PC-3 (cell line): Measurements from ENCODE around the gene ARF1. TPM values are rescaled to one million over a fixed set of nuclear protein-coding genes. Genes with fewer than 3 reads are reported as not detected.
"Not testable (repeated sequence)": the region's sequence is repeated elsewhere in the genome, so short reads cannot be mapped to it uniquely, and the experiment has no call there.

ENCODE experiments used
- ATAC-seq: fragments of 200-7000 bp; cut with Tn5 transposase; 2 replicates; pipeline ENCODE4 v1.9.1; 2020; ENCODE audit warnings: mild to moderate bottlenecking, moderate library complexity
- BruUV-seq: library from RNA; stranded (reverse); fragments of 400-500 nt; replicated peaks from 2 replicates; lab custom pipeline; 2021; lab: Mats Ljungman, UMichigan
- CTCF ChIA-PET: fragments of 300-600 bp; sonication (Branson Sonifier 250); formaldehyde crosslinking; loops from one replicate; lab custom pipeline; 2022; ENCODE audit warnings: antibody characterized with exemption; lab: Charles Lee
- POLR2A ChIA-PET: fragments of 300-600 bp; sonication (Branson Sonifier 250); formaldehyde crosslinking; loops from one replicate; lab custom pipeline; 2022; ENCODE audit warnings: antibody characterized with exemption; ENCODE audit not compliant: unreplicated experiment; lab: Charles Lee
- DNase-seq: peaks from one replicate; pipeline ENCODE4 v3.0.0-alpha.2; 2015
- H2AFZ ChIP-seq: fragments of 300-600 bp; sonication (generic); 2 replicates; pipeline ENCODE4 v1.6.0; 2016; ENCODE audit warnings: antibody characterized with exemption, low read length
- H3F3A ChIP-seq: fragments of 300-600 bp; sonication (generic); one replicate; pipeline ENCODE4 v1.6.0; 2017; ENCODE audit warnings: antibody characterized with exemption, low read length, control low read depth, mild to moderate bottlenecking; ENCODE audit not compliant: unreplicated experiment
- H3K27ac ChIP-seq: fragments of 300-600 bp; sonication (generic); 2 replicates; pipeline ENCODE4 v1.5.1; 2016; ENCODE audit warnings: mild to moderate bottlenecking, low read length
- H3K27me3 ChIP-seq: fragments of 300-600 bp; sonication (generic); 2 replicates; pipeline ENCODE4 v1.6.1; 2016; ENCODE audit warnings: low read length, mixed read lengths
- H3K36me3 ChIP-seq: fragments of 300-600 bp; sonication (generic); 2 replicates; pipeline ENCODE4 v1.6.1; 2016; ENCODE audit warnings: low read depth, mixed run types, low read length, mixed read lengths
- H3K4me1 ChIP-seq: fragments of 300-600 bp; sonication (generic); 2 replicates; pipeline ENCODE4 v1.5.1; 2016; ENCODE audit warnings: low read length; ENCODE audit not compliant: insufficient read depth
- H3K4me2 ChIP-seq: fragments of 300-600 bp; sonication (generic); 2 replicates; pipeline ENCODE4 v1.6.0; 2016; ENCODE audit warnings: low read length
- H3K4me3 ChIP-seq: fragments of 300-600 bp; sonication (generic); 2 replicates; pipeline ENCODE4 v1.5.1; 2016; ENCODE audit warnings: mild to moderate bottlenecking, low read length, mixed read lengths
- H3K79me2 ChIP-seq: fragments of 300-600 bp; sonication (generic); 2 replicates; pipeline ENCODE4 v1.6.1; 2017; ENCODE audit warnings: low read length, mixed read lengths
- H3K9ac ChIP-seq: fragments of 300-600 bp; sonication (generic); 2 replicates; pipeline ENCODE4 v1.6.0; 2016; ENCODE audit warnings: mild to moderate bottlenecking, low read length
- H3K9me2 ChIP-seq: fragments of 300-600 bp; sonication (generic); replicated peaks from 2 replicates; pipeline ENCODE4 v1.6.1; 2016; ENCODE audit warnings: mixed run types, low read length, mixed read lengths
- H3K9me3 ChIP-seq: fragments of 300-600 bp; sonication (generic); 2 replicates; pipeline ENCODE4 v1.6.1; 2016; ENCODE audit warnings: low read length, mixed read lengths
- H4K20me1 ChIP-seq: fragments of 300-600 bp; sonication (generic); 2 replicates; pipeline ENCODE4 v1.6.1; 2016; ENCODE audit warnings: low read length, mixed read lengths
- EZH2 ChIP-seq: fragments of 300-600 bp; sonication (generic); IDR thresholded peaks from one replicate; pipeline ENCODE4 v1.6.1; 2017; ENCODE audit warnings: antibody characterized with exemption, mild to moderate bottlenecking, low read length; ENCODE audit not compliant: unreplicated experiment
- EZH2phosphoT487 ChIP-seq: fragments of 300-600 bp; sonication (generic); IDR thresholded peaks from 2 replicates; pipeline ENCODE4 v1.6.1; 2018; ENCODE audit warnings: mild to moderate bottlenecking, antibody characterized with exemption, low read length, borderline replicate concordance
- intact Hi-C: fragments of 100-400 bp; cut with micrococcal nuclease; formaldehyde crosslinking; loops from 2 replicates; pipeline ENCODE4 v1.9.0; 2023
- total RNA-seq: library from RNA; depleted of rRNA; stranded (reverse); fragments of >200 nt; gene quantifications from 2 replicates; pipeline ENCODE4 v1.2.3, GENCODE V29; 2014
- TF ChIP-seq, protein P1 (sequence below): fragments of 300-600 bp; sonication (generic); conservative IDR thresholded peaks from 2 replicates; pipeline ENCODE4 v1.5.1; 2017; ENCODE audit warnings: antibody characterized with exemption, low read depth, mild to moderate bottlenecking, low read length

ARF1 gene
- total RNA-seq, 1 experiment from 2014 or later = 688 TPM

DNA sequence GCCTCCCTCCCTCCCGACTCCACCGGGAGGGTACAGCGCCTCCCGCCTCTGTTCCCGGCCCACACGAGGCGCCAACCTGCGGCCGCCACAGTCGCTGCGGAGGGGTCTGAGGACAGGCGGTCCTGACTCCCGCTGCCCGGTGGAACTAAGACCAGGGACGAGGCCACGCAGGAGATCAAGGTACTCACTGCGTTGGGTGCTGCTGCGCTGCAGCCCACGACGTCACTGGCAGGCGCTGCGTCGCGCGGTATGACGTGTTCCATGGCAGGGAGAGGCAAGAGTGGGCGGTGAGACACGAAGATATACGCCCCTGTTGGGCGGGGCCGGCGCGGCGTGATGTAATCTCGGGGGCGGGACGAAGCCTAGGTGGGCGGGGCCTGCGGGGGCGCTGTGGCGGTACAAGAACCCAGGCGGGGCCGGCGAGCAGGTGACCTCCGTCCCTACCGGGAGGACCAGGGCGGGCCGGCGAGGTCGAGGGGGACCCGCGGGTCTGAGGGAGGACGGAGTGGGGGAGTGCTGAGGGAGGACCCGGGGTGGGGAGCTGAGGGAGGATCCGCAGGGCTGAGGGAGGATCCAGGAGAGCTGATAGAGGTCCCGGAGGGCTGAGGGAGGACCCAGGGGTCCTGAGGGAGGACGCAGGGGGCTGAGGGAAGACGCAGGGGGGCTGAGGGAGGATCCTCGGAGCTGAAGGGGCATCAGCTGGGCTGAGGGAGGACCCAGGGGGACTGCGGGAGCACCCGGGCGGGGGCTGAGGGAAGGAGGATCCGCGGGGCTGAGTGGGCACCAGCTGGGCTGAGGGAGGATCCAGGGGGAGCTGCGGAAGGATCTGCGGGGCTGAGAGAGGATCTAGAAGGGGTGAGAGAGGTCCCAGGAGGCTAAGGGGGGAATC is 26.8 kb downstream of the ARF1 start, which contains the start of gene MRPL55:
Gene MRPL55, minus strand, starts transcription at position 227 of the 889 bp plus-strand sequence. CDS start 1,039 bp downstream, outside the sequence.
- Histone ChIP-seq H3K4me1 (peaks cover 19% of the 10 kb centered on the region), H3K9me2 (no peaks in the 10 kb centered on the region), H3F3A (no peaks in the 10 kb centered on the region), H4K20me1 (no peaks in the 10 kb centered on the region), H2AFZ (peak within 1 kb of the TSS; percentile 96), H3K27ac (peak within 1 kb of the TSS; percentile 31), H3K36me3 (peaks cover 17% of the 10 kb centered on the region; the same call in 1 of the 2 replicates), H3K4me3 (peak within 1 kb of the TSS; percentile 87), H3K9me3 (no peaks in the 10 kb centered on the region), H3K27me3 (no peaks in the 10 kb centered on the region), H3K79me2 (peaks cover 24% of the 10 kb centered on the region), H3K9ac (peak within 1 kb of the TSS; percentile 91), H3K4me2 (peak within 1 kb of the TSS; percentile 86)
- TF ChIP-seq EZH2 = no peak
- TF ChIP-seq, protein P1, sequence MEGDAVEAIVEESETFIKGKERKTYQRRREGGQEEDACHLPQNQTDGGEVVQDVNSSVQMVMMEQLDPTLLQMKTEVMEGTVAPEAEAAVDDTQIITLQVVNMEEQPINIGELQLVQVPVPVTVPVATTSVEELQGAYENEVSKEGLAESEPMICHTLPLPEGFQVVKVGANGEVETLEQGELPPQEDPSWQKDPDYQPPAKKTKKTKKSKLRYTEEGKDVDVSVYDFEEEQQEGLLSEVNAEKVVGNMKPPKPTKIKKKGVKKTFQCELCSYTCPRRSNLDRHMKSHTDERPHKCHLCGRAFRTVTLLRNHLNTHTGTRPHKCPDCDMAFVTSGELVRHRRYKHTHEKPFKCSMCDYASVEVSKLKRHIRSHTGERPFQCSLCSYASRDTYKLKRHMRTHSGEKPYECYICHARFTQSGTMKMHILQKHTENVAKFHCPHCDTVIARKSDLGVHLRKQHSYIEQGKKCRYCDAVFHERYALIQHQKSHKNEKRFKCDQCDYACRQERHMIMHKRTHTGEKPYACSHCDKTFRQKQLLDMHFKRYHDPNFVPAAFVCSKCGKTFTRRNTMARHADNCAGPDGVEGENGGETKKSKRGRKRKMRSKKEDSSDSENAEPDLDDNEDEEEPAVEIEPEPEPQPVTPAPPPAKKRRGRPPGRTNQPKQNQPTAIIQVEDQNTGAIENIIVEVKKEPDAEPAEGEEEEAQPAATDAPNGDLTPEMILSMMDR = peak; percentile 37; the same call in 1 of the 2 replicates
- ChIA-PET CTCF (interaction anchor here (1.0 to 1.4 kb wide), 2 partner anchors 22 to 110 kb away, joined by 3 to 10 read pairs; no protein-coding TSS in a partner anchor), POLR2A (no interaction called here)
- BruUV-seq = no TSS peak
- ATAC-seq = peak; percentile 86
- intact Hi-C loops = loop anchor here (1.0 to 10.0 kb wide), 3 partner anchors 31 to 545 kb away; partner anchors contain the start of genes GUK1 and ZNF678
- DNase-seq = peak; percentile 100

DNA sequence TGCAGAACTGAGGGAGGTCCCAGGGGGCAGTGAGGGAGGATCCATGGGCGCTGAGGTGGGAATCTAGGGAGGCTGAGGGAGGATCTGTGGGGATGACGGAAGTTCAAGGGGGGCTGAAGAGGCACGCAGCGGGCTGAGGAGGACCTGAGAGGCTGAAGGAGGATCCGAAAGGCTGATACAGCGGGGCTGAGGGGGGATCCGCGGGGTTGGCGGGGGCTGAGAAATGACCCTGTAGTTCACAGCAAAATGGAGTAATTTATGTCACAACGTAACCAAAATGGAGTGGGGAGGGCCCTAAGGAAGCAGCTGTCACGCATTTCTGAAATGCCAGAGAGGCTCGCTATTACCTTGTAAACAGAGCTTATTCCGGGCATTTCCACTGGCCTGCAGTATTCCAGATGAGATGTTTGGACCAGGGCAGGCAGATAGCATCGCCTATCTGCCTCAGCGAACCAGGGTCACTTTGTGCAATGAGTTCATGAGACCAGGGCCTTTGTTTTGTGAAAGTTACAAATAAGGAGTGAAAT is 27.5 kb downstream of the ARF1 start:
- H3K27ac ChIP-seq = no peak overlapping the region
- peak overlapping the region; percentile 86 for H3K4me2 ChIP-seq
- intact Hi-C loops = loop anchor here (1.0 to 10.0 kb wide), 3 partner anchors 30 to 545 kb away; partner anchors contain the start of genes GUK1 and ZNF678
- no peaks in the 10 kb centered on the region for H4K20me1 ChIP-seq
- H3K27me3 ChIP-seq = no peaks in the 10 kb centered on the region
- no peaks in the 10 kb centered on the region for H3F3A ChIP-seq
- H3K79me2 ChIP-seq = peaks cover 24% of the 10 kb centered on the region
- TF ChIP-seq EZH2phosphoT487 = no peak
- no peaks in the 10 kb centered on the region for H3K9me3 ChIP-seq
- H3K9ac ChIP-seq = peak overlapping the region; percentile 91
- ChIA-PET POLR2A (interaction anchor here (0.8 kb wide), 1 partner anchor 322 kb away, joined by 3 read pairs; no protein-coding TSS in a partner anchor), CTCF (interaction anchor here (1.0 to 1.4 kb wide), 2 partner anchors 21 to 110 kb away, joined by 3 to 10 read pairs; no protein-coding TSS in a partner anchor)
- DNase-seq (peak; percentile 30), ATAC-seq (peak; percentile 2)
- peak overlapping the region; percentile 96 for H2AFZ ChIP-seq
- peaks cover 17% of the 10 kb centered on the region for H3K4me1 ChIP-seq
- TSS peak; percentile 35 for BruUV-seq
- H3K4me3 ChIP-seq = peak overlapping the region; percentile 87
- no peaks in the 10 kb centered on the region for H3K9me2 ChIP-seq
- peaks cover 17% of the 10 kb centered on the region; the same call in 1 of the 2 replicates for H3K36me3 ChIP-seq

DNA sequence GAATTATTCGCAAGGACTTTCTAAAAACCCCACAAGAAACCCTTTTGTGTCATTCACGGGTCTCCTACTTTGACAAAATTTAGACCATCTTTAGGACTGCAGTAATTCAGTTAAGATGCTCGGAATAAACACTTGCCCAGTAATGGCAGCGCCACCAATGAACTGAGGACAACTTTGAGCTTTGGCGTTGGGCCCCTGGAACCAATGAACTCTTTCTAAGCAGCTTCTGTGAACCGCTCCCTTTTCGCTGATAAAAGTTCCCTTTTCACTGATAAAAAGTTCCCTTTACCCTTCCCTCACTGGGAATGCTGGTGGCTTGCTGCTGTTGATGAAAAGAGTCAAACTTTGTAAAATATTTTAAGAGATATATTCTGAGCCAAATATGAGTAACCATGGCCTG is 28.0 kb downstream of the ARF1 start:
- H3F3A ChIP-seq = no peaks in the 10 kb centered on the region
- H3K79me2 ChIP-seq = peaks cover 24% of the 10 kb centered on the region
- no peaks in the 10 kb centered on the region for H3K9me3 ChIP-seq
- DNase-seq (no peak), ATAC-seq (no peak)
- peaks cover 17% of the 10 kb centered on the region for H3K4me1 ChIP-seq
- peaks cover 17% of the 10 kb centered on the region; the same call in 1 of the 2 replicates for H3K36me3 ChIP-seq
- H3K4me3 ChIP-seq = no peak overlapping the region
- H3K27ac ChIP-seq = no peak overlapping the region
- no peaks in the 10 kb centered on the region for H4K20me1 ChIP-seq
- no peaks in the 10 kb centered on the region for H3K9me2 ChIP-seq
- H3K4me2 ChIP-seq = peak overlapping the region; percentile 86
- intact Hi-C loops = no loop called here
- CTCF ChIA-PET = interaction anchor here (1.0 to 1.4 kb wide), 2 partner anchors 20 to 111 kb away, joined by 3 to 10 read pairs; no protein-coding TSS in a partner anchor
- H2AFZ ChIP-seq = peak overlapping the region; percentile 96
- H3K9ac ChIP-seq = no peak overlapping the region
- BruUV-seq = no TSS peak
- no peaks in the 10 kb centered on the region for H3K27me3 ChIP-seq
- TF ChIP-seq EZH2 = no peak
- TF ChIP-seq, protein P1 = no peak
- TF ChIP-seq EZH2phosphoT487 = no peak
- POLR2A ChIA-PET = interaction anchor here (0.8 kb wide), 1 partner anchor 323 kb away, joined by 3 read pairs; no protein-coding TSS in a partner anchor

DNA sequence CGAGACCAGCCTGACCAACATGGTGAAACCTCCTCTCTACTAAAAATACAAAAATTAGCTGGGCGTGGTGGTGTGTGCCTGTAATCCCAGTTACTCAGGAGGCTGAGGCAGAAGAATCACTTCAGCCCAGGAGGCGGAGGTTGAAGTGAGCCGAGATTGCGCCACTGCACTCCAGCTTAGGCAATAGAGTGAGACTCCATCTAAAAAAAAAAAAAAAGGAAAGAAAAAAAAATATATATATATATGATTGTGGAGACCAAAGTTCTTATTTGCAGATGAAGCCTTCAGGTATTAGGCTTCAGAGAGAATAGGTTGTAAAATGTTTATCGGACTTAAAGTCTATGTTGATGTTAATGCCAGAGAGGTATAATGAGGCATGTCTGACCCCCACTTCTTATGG is 28.8 kb downstream of the ARF1 start:
- BruUV-seq, H3K4me2 ChIP-seq, H2AFZ ChIP-seq, POLR2A ChIA-PET, CTCF ChIA-PET, ATAC-seq, H3K4me3 ChIP-seq, H3K9ac ChIP-seq, H3K9me2 ChIP-seq, H3K27ac ChIP-seq, H3F3A ChIP-seq, H3K9me3 ChIP-seq, intact Hi-C loops, DNase-seq, H3K27me3 ChIP-seq, H4K20me1 ChIP-seq: not testable (repeated sequence)
- peaks cover 17% of the 10 kb centered on the region for H3K4me1 ChIP-seq
- peaks cover 24% of the 10 kb centered on the region for H3K79me2 ChIP-seq
- H3K36me3 ChIP-seq = peaks cover 11% of the 10 kb centered on the region; the same call in 1 of the 2 replicates
